GM12801 (cell line): Measurements from ENCODE around the gene DHFR.
A peak's percentile ranks its signal among the peaks of the same experiment; 100 is the strongest.

Experiments
- CTCF ChIP-seq: IDR thresholded peaks from one replicate; pipeline ENCODE4 v1.5.1; 2011; ENCODE audit warnings: control low read depth; ENCODE audit not compliant: insufficient read length; ENCODE audit errors: extremely low read depth

Gene DHFR

GRCh38 chr5:80696450-80696849 lies 41.7 kb upstream of the DHFR start:
- TF ChIP-seq CTCF, result no peak

- TF ChIP-seq CTCF, result no peak
Observed at GRCh38 chr5:80695666-80696065, 40.9 kb upstream of the DHFR start.

GRCh38 chr5:80689627-80690026 lies 34.8 kb upstream of the DHFR start:
- no peak for TF ChIP-seq CTCF

- TF ChIP-seq CTCF, result no peak
Observed at GRCh38 chr5:80688648-80689420, 34.1 kb upstream of the DHFR start.

- TF ChIP-seq CTCF, result no peak
Observed at GRCh38 chr5:80686757-80687156, 32.0 kb upstream of the DHFR start.

- TF ChIP-seq CTCF, result no peak
Observed at GRCh38 chr5:80676706-80677105, 21.9 kb upstream of the DHFR start.

GRCh38 chr5:80672140-80672736 lies 17.5 kb upstream of the DHFR start:
- peak; percentile 59 for TF ChIP-seq CTCF
